Retinal pigment epithelial cell (primary cell): ENCODE data around the gene GUCY1A2.
"Not testable (repeated sequence)": the region's sequence is repeated elsewhere in the genome, so short reads cannot be mapped to it uniquely, and the experiment has no call there.

Source experiments
- DNase-seq: peaks from one replicate; pipeline ENCODE4 v3.0.0-alpha.2; 2010; ENCODE audit warnings: low read depth
- H3K4me3 ChIP-seq: 2 replicates; pipeline ENCODE4 v1.5.1; 2011; ENCODE audit warnings: mild to moderate bottlenecking, low read length, control low read depth, moderate library complexity
- TF ChIP-seq, protein P1 (sequence below): conservative IDR thresholded peaks from 2 replicates; pipeline ENCODE4 v1.5.1; 2011; ENCODE audit warnings: low read depth, low read length, control low read depth, inconsistent platforms

Gene GUCY1A2

DNA sequence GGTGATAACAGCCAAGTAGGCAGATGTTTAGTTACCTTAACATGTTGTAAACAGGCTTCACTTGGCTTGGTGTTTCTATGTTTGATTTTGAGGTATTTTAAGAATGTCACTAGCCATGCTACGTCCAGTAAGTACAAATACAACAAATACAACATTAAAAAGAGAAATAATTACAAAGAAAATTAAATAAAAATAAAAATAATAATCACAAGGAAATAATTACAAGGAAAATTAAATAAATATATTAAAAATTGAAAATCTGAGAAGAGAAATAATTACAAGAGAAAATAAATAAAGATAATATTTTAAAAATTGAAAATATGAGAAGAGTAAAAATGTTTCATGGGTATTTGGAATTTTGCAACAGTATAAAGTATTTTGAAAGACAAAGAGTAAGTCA is 103.9 kb downstream of the GUCY1A2 start:
- TF ChIP-seq, protein P1, sequence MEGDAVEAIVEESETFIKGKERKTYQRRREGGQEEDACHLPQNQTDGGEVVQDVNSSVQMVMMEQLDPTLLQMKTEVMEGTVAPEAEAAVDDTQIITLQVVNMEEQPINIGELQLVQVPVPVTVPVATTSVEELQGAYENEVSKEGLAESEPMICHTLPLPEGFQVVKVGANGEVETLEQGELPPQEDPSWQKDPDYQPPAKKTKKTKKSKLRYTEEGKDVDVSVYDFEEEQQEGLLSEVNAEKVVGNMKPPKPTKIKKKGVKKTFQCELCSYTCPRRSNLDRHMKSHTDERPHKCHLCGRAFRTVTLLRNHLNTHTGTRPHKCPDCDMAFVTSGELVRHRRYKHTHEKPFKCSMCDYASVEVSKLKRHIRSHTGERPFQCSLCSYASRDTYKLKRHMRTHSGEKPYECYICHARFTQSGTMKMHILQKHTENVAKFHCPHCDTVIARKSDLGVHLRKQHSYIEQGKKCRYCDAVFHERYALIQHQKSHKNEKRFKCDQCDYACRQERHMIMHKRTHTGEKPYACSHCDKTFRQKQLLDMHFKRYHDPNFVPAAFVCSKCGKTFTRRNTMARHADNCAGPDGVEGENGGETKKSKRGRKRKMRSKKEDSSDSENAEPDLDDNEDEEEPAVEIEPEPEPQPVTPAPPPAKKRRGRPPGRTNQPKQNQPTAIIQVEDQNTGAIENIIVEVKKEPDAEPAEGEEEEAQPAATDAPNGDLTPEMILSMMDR = no peak
- H3K4me3 ChIP-seq = no peak overlapping the region
- no peak for DNase-seq

DNA sequence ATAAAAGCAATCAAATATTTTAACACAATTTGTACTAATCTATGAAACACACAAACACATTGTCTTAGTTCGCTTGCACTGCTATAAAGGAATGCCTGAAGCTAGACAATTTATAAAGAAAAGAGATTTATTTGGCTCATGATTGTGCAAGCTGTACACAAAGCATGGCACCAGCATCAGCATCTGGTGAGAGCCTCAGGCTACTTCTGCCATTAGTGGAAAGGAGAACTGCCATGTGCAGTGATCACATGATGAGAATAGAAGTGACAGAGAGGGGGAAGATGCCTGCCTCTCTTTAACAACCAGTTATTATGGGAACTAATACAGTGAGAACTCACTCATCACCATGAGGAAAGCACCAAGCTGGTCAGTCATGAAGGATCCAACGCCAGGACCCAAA is 105.1 kb downstream of the GUCY1A2 start:
- no peak overlapping the region for H3K4me3 ChIP-seq
- no peak for DNase-seq
- TF ChIP-seq, protein P1 = no peak

DNA sequence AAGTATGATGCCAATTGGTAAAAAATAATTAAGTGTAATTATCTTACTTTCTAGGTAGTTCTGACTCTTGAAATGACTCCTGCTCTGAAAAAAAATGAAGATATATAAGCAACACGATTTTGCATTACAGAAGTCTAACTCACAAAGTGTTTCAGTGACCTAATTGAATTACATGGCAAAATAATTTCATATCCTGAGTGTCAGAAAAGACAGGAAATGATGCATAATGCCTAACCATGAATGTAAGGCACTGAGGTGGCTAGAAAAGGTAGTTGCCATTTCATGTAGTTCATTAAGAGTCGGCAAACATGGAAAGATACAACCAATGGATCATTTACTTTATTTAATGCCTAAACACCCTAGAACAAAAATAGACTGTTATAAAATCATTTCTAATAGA is 113.5 kb downstream of the GUCY1A2 start:
- no peak for DNase-seq
- H3K4me3 ChIP-seq = no peak overlapping the region

DNA sequence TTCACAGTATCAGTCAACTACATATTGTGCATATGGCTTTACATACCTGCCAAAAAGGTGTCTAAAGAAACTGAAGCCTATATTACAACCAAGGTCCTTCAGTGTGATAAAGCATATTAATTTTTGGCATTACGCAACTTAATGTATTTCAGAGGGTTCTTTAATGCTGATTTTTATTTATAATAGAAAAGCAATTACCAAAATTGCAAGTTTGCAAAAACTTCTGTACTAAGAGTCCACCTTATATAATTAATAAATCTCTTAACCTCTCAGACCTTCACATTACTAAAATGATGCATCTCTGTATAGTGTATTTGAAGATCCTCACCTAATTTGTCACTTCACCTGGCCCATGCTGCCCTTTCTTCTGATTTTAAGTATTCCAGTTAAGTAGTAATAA is 128.6 kb downstream of the GUCY1A2 start:
- H3K4me3 ChIP-seq = no peak overlapping the region
- no peak for DNase-seq
- TF ChIP-seq, protein P1 = no peak

More for the DNA sequence above, 113.5 kb downstream of the GUCY1A2 start:
- TF ChIP-seq, protein P1 = no peak

DNA sequence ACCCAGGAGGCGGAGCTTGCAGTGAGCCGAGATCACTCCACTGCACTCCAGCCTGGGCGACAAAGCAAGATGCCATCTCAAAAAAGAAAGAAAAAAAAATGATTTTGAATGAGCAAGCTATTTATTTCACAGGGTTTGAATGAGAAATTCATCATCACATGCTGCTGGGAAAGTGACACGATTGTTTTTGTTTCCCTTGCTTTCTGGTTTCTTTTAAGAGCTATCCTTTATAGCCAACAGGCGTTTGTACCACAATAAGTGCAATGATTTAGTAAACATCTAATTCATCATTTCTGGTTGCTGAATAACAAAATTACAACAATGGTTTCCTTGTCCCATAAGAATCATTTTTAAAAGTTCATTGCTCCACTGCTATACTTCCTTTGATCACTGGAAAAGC is 129.9 kb downstream of the GUCY1A2 start:
- TF ChIP-seq, protein P1 = no peak
- no peak overlapping the region for H3K4me3 ChIP-seq
- no peak for DNase-seq

DNA sequence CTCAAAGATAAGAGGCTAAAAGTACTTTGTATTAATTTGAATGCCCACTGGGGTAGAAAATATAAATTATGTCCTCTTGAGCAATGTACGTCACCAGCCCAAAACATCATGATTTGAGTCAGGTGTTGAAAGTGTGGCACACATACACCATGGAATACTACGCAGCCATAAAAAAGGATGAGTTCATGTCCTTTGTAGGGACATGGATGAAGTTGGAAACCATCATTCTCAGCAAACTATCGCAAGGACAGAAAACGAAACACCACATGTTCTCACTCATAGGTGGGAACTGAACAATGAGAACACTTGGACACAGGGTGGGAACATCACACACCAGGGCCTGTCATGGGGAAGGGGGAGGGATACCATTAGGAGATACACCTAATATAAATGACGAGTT is 134.6 kb downstream of the GUCY1A2 start:
- H3K4me3 ChIP-seq, DNase-seq: not testable (repeated sequence)

DNA sequence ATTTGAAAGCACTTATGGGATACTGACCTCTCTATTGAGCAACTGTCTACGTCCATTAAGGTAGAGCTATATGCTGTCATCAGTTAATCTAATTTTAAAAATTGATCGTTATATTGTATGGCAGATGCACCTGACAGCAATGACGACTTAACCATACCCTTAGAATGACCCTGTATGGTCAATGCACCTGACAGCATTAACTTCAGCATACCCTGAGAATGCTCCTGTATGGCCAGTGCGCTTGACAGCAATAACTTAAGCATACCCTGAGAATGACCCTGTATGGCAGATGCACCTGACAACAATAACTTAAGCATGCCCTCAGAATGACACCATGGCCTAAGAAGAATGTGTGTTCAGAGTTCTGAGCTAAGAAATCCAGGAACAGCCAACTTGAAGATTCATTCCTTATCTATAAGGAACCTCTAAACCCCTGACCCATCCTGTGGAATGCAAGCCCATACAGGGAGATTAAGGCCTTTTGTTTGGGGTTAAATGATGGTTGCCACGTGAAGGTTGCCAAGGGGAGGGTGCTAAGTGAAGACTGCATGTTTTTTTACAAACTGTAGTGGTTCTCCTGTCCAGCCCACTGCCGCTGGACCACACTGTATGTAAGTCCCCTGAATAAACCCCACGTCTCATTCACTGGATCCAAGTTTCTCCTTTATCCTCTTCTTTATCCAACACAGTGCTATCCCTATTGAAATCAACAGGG is 138.3 kb downstream of the GUCY1A2 start:
- H3K4me3 ChIP-seq = no peak overlapping the region
- DNase-seq = no peak
- TF ChIP-seq, protein P1 = no peak
